ENCODE data around the gene ANKRD24.
"Not testable (repeated sequence)": the region's sequence is repeated elsewhere in the genome, so short reads cannot be mapped to it uniquely, and the experiment has no call there.

Gene ANKRD24

DNA sequence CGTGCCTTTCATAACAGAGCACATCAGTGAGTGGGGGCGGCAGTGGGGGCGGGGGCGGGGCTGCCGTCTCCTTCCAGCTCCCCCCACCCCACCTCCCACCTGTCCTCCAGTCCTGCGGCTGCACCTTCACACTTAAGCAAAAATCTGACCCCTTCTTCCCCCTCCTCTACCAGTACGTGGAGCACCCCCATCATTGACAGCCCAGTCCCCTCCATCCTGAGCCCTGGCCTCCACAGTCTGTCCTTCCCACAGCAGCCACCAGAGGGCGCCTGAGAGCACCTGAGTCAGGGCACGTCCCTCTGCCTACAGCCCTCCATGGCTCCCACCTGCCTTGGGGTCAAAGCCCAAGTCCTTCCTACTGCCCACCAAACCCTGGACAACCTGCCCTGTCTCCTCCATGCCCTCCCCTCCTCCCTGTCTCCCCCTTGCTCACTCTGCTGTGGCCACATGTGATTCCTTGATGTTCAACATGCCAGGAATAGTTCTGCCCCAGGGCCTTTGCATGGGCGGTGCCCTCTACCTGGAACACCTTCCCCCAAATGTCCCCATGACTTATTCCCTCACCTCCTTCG lies 50.9 kb downstream of the ANKRD24 start:
- DNase-seq = no peak

GRCh38 chr19:4234142-4234861 lies 51.8 kb downstream of the ANKRD24 start:
- peak; percentile 69 for DNase-seq

DNA sequence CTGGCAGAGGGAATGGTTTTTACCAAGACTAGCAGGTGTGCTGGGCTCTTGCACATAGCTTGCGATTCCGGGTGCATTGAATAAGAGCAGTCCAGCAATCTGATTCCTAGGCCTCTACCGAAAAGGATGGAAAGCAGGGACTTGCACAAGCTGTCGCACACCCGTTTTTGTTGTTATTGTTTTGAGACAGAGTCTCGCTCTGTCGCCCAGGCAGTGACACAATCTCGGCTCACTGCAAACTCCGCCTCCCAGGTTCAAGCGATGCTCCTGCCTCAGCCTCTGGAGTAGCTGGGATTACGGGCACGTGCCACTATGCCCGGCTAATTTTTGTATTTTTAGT lies 52.3 kb downstream of the ANKRD24 start:
- DNase-seq = no peak

DNA sequence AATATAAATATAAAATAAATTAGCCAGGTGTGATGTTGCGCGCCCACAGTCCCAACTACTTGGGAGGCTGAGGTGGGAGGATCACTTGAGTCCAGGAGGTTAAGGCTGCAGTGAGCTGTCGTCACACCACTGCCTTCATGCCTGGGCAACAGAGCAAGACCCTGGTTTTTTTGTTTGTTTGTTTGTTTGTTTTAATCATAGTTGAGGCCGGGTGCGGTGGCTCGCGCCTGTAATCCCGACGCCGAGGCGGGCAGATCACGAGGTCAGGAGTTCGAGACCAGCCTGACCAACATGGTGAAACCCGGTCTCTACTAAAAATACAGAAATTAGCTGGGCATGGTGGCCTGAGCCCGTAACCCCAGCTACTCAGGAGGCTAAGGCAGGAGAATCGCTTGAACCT lies 55.0 kb downstream of the ANKRD24 start:
- not testable (repeated sequence) for DNase-seq

GRCh38 chr19:4238831-4239230 lies 56.3 kb downstream of the ANKRD24 start:
- DNase-seq = no peak

- no peak for DNase-seq
Observed at GRCh38 chr19:4241824-4242430, 59.4 kb downstream of the ANKRD24 start.

- DNase-seq = not testable (repeated sequence)
Observed at GRCh38 chr19:4245938-4246337, 63.4 kb downstream of the ANKRD24 start.

GRCh38 chr19:4246767-4247593 lies 64.5 kb downstream of the ANKRD24 start, which contains the start of gene YJU2:
Gene YJU2, plus strand, starts transcription at chr19:4247080. Its CDS starts 67 bp downstream, at chr19:4247147.
- peak; percentile 99 for DNase-seq

GRCh38 chr19:4256563-4256962 lies 74.1 kb downstream of the ANKRD24 start:
- no peak for DNase-seq

DNA sequence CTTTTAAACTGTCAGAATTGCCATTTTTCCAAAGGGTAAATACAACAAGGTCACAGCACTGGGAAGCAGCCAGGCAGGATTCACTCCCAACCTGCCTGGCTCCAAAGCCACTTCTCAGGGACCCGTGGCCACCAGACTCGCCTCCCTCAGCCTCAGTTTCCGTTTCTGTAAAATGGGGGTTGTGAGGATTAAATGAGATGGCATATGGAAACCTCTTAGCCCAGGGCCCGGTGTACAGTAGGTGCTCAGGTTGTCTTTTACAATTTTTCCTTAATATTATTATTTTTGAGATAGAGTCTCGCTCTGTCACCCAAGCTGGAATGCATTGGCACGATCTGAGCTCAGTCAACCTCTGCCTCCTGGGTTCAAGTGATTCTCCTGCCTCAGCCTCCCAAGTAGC lies 74.5 kb downstream of the ANKRD24 start:
- DNase-seq = no peak

DNA sequence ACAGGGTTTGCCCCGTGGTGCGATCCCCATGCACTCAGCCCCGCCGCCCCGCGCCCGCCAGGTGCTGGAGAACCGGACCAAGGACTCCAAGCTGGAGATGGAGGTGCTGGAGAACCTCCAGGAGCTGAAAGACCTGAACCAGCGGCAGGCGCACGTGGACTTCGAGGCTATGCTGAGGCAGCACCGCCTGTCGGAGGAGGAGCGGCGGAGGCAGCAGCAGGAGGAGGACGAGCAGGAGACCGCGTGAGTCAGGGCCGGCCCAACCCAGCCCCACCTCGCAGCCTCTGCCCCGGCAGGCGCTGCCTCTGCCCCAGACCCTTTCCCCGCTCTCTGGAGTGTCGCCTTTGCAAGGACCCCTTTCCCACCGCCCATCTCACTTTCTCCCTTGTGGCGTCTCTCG lies 75.7 kb downstream of the ANKRD24 start:
- DNase-seq = no peak

GRCh38 chr19:4260613-4261191 lies 78.2 kb downstream of the ANKRD24 start:
- no peak for DNase-seq

- DNase-seq = no peak
Observed at GRCh38 chr19:4264812-4265211, 82.3 kb downstream of the ANKRD24 start.

DNA sequence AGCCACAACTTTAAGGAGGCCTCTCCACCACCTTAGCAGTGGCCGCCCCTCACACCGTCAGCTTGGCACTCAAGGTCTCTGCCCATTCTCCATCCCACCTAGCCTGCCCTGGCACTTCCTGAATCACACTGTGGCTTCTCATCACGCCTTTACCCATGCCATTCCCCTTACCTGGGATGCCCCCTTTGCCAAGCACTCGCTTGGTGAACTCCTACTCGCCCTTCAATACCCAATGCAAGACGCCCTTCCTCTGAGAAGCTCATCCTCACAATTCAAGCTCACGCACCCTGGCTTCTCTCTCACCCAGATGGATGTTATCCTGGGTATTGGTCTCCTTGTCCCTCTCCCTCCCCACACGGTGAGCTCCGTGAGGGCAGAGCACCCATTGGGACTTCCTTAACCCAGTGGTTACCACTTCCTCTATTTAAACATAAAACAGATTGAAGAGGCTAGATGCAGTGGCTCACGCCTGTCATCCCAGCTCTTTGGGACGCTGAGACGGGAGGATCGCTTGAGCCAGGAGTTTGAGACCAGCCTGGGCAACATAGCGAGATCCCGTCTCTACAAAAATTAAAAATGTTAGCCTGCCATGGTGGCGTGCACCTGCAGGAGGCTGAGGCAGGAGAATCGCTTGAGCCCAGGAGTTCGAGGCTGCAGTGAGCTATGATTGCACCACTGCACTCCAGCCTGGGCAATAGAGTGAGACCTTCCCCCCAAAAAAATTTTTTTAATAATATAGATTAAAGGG lies 83.9 kb downstream of the ANKRD24 start:
- DNase-seq = no peak

DNA sequence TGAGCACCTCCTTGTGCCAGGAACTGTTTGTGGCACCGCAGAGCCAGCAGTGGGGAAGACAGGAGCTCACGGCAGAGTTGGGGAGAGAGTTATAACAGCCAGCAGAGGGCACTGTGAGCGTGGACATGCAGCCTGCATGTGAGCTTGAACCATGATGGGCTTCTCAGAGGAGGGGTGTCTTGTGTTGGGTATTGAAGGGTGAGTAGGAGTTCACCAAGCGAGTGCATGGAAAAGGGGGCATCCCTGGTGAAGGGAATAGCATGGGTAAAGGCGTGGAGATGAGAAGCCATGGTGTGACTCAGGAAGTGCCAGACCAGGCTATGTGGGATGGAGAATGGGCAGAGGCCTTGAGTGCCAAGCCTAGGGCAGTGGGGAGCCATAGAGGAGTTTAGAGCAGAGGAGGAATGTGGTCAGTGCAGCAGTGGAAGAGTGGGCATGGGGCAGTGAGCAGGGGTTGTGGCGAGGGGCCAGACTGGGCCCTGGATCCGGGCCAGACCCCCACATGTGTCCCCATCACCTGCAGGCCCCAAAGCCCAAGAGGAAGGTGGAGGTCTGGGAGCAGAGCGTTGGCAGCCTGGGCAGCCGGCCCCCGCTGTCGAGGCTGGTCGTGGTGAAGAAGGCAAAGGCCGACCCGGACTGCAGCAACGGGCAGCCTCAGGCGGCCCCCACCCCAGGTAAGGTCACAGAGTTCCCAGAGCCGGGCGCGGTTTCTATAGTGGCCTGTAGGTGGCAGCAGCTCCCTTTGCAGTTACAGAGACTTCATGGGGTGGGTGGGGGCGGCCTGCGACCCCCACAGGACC lies 84.8 kb downstream of the ANKRD24 start:
- DNase-seq = no peak

DNA sequence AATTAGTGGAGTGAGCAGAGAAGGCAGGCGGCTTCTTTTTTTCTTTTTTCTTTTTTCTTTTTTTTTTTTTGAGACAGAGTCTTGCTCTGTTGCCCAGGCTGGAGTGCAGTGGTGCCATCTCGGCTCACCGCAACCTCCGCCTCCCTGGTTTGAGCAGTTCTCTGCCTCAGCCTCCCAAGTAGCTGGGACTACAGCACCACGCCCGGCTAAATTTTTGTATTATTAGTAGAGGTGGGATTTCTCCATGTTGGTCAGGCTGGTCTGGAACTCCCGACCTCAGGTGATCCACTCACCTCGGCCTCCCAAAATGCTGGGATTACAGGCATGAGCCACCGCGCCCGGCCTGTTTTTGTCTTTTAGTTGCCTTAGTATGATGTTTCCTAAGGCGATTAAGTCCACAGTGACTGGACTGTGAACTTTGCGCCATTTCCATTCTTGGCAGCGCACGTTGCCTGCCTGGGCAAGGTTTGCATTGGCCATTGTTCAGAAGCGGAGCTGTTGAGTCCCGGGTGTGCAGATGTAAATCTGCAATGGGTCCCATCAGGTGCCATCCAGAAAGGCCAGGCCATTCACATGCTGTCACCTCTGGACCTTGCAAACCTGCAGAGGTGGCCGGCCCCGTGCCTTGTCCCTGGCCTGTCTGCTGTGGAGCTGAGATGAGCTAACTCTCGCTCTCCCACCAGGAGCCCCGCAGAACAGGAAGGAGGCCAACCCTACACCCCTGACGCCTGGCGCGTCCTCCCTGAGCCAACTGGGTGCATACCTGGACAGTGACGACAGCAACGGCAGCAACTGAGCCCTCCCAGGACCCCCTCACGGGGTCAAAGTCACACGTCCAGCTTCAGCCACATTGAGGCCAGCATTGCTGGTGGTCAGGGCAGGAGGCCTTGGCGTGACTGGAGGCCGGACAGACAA lies 85.7 kb downstream of the ANKRD24 start:
- no peak for DNase-seq

- no peak for DNase-seq
Observed at GRCh38 chr19:4268816-4269430, 86.4 kb downstream of the ANKRD24 start.

DNA sequence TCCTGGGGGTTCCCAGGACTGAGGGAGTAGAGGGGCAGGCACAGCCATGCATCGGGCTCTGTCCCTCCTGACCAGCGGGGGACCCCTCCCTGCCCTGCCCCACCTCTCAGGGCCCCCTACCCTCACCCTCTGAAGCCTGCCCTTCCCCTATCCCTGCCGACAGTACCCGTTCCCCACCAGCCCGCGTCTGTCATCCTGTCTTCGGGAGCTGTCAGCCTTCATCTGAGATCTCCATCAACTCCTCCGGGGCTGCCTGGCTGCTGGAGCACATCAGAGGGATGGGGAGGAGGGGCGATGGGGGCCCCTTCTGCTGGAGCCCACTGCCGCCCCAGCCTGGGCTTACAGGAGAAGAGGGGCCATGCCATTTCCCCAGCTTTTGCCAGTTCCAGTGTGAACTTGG lies 90.4 kb downstream of the ANKRD24 start:
- no peak for DNase-seq

DNA sequence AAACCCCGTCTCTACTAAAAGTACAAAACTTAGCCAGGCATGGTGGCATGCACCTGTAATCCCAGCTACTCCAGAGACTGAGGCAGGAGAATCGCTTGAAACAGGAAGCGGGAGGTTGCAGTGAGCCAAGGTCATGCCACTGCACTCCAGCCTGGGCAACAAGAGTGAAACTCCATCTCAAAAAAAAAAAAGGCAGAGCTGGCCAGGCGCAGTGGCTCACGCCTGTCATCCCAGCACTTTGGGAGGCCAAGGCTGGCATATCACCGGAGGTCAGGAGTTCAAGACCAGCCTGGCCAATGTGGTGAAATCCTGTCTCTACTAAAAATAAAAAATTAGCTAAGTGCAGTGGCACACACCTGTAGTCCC lies 91.8 kb downstream of the ANKRD24 start:
- not testable (repeated sequence) for DNase-seq

Data from NCI-H510A (cell line).